DND-41 (cell line): ENCODE measurements around the gene RCC2.

ENCODE experiments used
- ATAC-seq: fragments of 200-7000 bp; cut with Tn5 transposase; 3 replicates; pipeline ENCODE4 v1.9.1; 2021; ENCODE audit warnings: low read depth; ENCODE audit not compliant: insufficient read depth
- DNase-seq: peaks from one replicate; pipeline ENCODE4 v3.0.0-alpha.2; 2020
- H2AFZ ChIP-seq: 2 replicates; pipeline ENCODE4 v1.6.0; 2012; ENCODE audit warnings: low read depth, low read length
- H3K27ac ChIP-seq: 2 replicates; pipeline ENCODE4 v1.5.1; 2012; ENCODE audit warnings: low read length, inconsistent platforms
- H3K27me3 ChIP-seq: fragments of 200-600 bp; sonication (generic); 2 replicates; pipeline ENCODE4 v1.6.0; 2012; ENCODE audit warnings: low read length, mild to moderate bottlenecking, inconsistent platforms; ENCODE audit not compliant: insufficient read depth, poor library complexity
- H3K36me3 ChIP-seq: 2 replicates; pipeline ENCODE4 v1.5.1; 2012; ENCODE audit warnings: low read length, inconsistent platforms; ENCODE audit not compliant: insufficient read depth
- H3K4me1 ChIP-seq: 2 replicates; pipeline ENCODE4 v1.5.1; 2012; ENCODE audit warnings: mild to moderate bottlenecking, low read length; ENCODE audit not compliant: insufficient read depth
- H3K4me2 ChIP-seq: 2 replicates; pipeline ENCODE4 v1.6.0; 2012; ENCODE audit warnings: mild to moderate bottlenecking, moderate library complexity, low read length, inconsistent platforms; ENCODE audit not compliant: insufficient read depth
- H3K4me3 ChIP-seq, 2 experiments: fragments of 200-600 bp in 1 of 2; shearing (Covaris generic) in 1 of 2; 2 replicates each; pipeline ENCODE4 v1.5.1; 2012 to 2016; ENCODE audit warnings: inconsistent platforms in 2 of 2, low read length in 2 of 2, mild to moderate bottlenecking in 2 of 2, low read depth in 1 of 2, moderate library complexity in 1 of 2
- H3K79me2 ChIP-seq: 2 replicates; pipeline ENCODE4 v1.6.0; 2012; ENCODE audit warnings: low read length, inconsistent platforms; ENCODE audit not compliant: insufficient read depth
- H3K9ac ChIP-seq: 2 replicates; pipeline ENCODE4 v1.6.0; 2012; ENCODE audit warnings: low read depth, mild to moderate bottlenecking, inconsistent platforms, low read length, moderate library complexity
- H3K9me3 ChIP-seq: 2 replicates; pipeline ENCODE4 v1.5.1; 2012; ENCODE audit warnings: low read length, moderate library complexity, mild to moderate bottlenecking, inconsistent platforms; ENCODE audit not compliant: insufficient read depth, severe bottlenecking
- H4K20me1 ChIP-seq: 2 replicates; pipeline ENCODE4 v1.6.0; 2012; ENCODE audit warnings: low read length; ENCODE audit not compliant: insufficient read depth
- CTCF ChIP-seq: IDR thresholded peaks from 2 replicates; pipeline ENCODE4 v1.5.1; 2012; ENCODE audit warnings: borderline replicate concordance, low read length, moderate library complexity, mild to moderate bottlenecking; ENCODE audit not compliant: poor library complexity, severe bottlenecking; ENCODE audit errors: extremely low read depth
- EZH2 ChIP-seq: IDR thresholded peaks from 3 replicates; pipeline ENCODE4 v1.6.1; 2012; ENCODE audit warnings: borderline replicate concordance, low read depth, mild to moderate bottlenecking, moderate library complexity, low read length, inconsistent platforms; ENCODE audit not compliant: severe bottlenecking

Gene RCC2

DNA sequence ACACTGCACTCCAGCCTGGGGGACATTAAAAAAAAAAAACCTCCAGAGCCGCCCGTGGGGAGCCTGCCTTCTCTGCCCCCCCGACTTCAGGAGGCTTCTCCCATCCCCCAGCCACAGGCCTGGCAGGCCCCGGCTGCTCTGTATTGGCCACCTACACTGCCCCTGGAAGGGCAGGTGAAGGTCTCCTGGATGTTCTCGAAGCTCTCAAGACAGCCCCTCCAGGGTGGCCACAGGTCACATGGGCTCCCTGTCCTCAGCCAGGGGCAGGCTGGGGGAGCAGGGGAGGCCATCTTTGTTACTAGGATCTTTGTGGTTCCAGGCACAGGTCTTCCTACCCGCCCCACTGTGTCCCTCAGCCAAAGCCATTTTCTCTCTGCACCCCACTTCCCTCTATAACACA, 34.7 kb downstream of the RCC2 start:
- Histone ChIP-seq H3K27me3 (no peaks in the 10 kb centered on the region), H3K4me2 (no peak overlapping the region), H3K27ac (no peak overlapping the region), H3K4me3 (no peak overlapping the region), H3K9ac (no peak overlapping the region), H4K20me1 (peaks cover 42% of the 10 kb centered on the region), H3K79me2 (no peaks in the 10 kb centered on the region), H3K9me3 (no peaks in the 10 kb centered on the region), H3K36me3 (peaks cover 38% of the 10 kb centered on the region), H2AFZ (no peak overlapping the region), H3K4me1 (no peaks in the 10 kb centered on the region)
- TF ChIP-seq CTCF (no peak), EZH2 (no peak)
- DNase-seq (no peak), ATAC-seq (peak; percentile 7; the same call in 1 of the 3 replicates)

- DNase-seq (no peak), ATAC-seq (no peak)
- H3K36me3 ChIP-seq, result peaks cover 32% of the 10 kb centered on the region
- no peak overlapping the region for H2AFZ ChIP-seq
- no peaks in the 10 kb centered on the region for H3K9me3 ChIP-seq
- H3K27me3 ChIP-seq, result no peaks in the 10 kb centered on the region
- no peak for TF ChIP-seq EZH2
- no peak for TF ChIP-seq CTCF
- H3K27ac ChIP-seq, result no peak overlapping the region
- peaks cover 35% of the 10 kb centered on the region for H4K20me1 ChIP-seq
- H3K9ac ChIP-seq, result no peak overlapping the region
- no peak overlapping the region for H3K4me2 ChIP-seq
- no peak overlapping the region for H3K4me3 ChIP-seq
- no peaks in the 10 kb centered on the region for H3K79me2 ChIP-seq
- H3K4me1 ChIP-seq, result no peaks in the 10 kb centered on the region
Measured at GRCh38 chr1:17404034-17404684, 35.3 kb downstream of the RCC2 start.

DNA sequence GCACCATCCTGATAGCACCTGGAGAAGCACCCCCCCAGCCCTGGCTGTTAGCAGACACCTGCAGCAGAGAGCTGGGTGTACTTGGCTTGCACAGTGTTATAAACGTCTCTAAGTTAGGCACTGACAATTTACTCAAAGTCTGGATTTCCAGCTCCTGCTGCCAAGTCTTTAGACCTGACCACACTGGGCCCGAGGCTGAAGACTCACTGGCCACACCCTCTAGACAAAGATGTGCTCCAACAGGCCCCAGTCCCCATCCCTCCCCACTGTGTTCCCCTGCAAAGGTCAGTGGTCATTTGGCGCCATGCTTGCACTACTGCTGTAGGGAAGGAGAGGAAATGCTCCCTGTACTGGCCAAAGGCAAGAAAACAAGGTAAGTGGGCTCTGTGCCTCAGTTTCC, 36.4 kb downstream of the RCC2 start:
- no peaks in the 10 kb centered on the region for H3K27me3 ChIP-seq
- no peak overlapping the region for H3K27ac ChIP-seq
- no peak overlapping the region for H3K9ac ChIP-seq
- no peak overlapping the region for H3K4me3 ChIP-seq
- H2AFZ ChIP-seq, result no peak overlapping the region
- H3K79me2 ChIP-seq, result no peaks in the 10 kb centered on the region
- no peak overlapping the region for H3K4me2 ChIP-seq
- H3K9me3 ChIP-seq, result no peaks in the 10 kb centered on the region
- ATAC-seq, result no peak
- TF ChIP-seq CTCF (no peak), EZH2 (no peak)
- no peak for DNase-seq
- H3K36me3 ChIP-seq, result peaks cover 21% of the 10 kb centered on the region
- H3K4me1 ChIP-seq, result no peaks in the 10 kb centered on the region
- H4K20me1 ChIP-seq, result peaks cover 27% of the 10 kb centered on the region

- no peak for ATAC-seq
- Histone ChIP-seq H3K27ac (no peak overlapping the region), H3K27me3 (no peaks in the 10 kb centered on the region), H2AFZ (no peak overlapping the region), H3K9ac (no peak overlapping the region), H3K4me3 (no peak overlapping the region), H3K79me2 (no peaks in the 10 kb centered on the region), H3K4me2 (no peak overlapping the region), H3K9me3 (no peaks in the 10 kb centered on the region), H4K20me1 (peaks cover 19% of the 10 kb centered on the region), H3K36me3 (peaks cover 9% of the 10 kb centered on the region), H3K4me1 (no peaks in the 10 kb centered on the region)
- DNase-seq, result no peak
- TF ChIP-seq EZH2, result no peak
- no peak for TF ChIP-seq CTCF
Measured at GRCh38 chr1:17401841-17402240, 37.6 kb downstream of the RCC2 start.
